Neural cell (in vitro differentiated cells): ENCODE data around the gene PER2. TPM values are rescaled to one million over a fixed set of nuclear protein-coding genes. Genes with fewer than 3 reads are reported as not detected.

ENCODE experiments used
- H2AFZ ChIP-seq: fragments of 200-600, 300-800 bp; sonication (generic), shearing (Covaris generic); 2 replicates; pipeline ENCODE4 v1.6.0; 2014; ENCODE audit warnings: low read depth, mild to moderate bottlenecking, antibody characterized with exemption, low read length, moderate library complexity
- H3F3A ChIP-seq: fragments of 200-600 bp; shearing (Covaris generic); 2 replicates; pipeline ENCODE4 v1.6.1; 2016; ENCODE audit warnings: mild to moderate bottlenecking, moderate library complexity, mixed read lengths, antibody characterized with exemption, low read length; ENCODE audit not compliant: insufficient read depth, poor library complexity, severe bottlenecking
- H3K27ac ChIP-seq: fragments of 200-600, 300-800 bp; sonication (generic), shearing (Covaris generic); 2 replicates; pipeline ENCODE4 v1.5.1; 2014; ENCODE audit warnings: mild to moderate bottlenecking, low read length, moderate library complexity
- H3K27me3 ChIP-seq: fragments of 300-800, 200-600 bp; sonication (generic), shearing (Covaris generic); 2 replicates; pipeline ENCODE4 v1.6.0; 2014; ENCODE audit warnings: mild to moderate bottlenecking, low read depth, low read length, moderate library complexity; ENCODE audit not compliant: insufficient read depth
- H3K36me3 ChIP-seq: fragments of 300-800, 200-600 bp; sonication (generic), shearing (Covaris generic); 2 replicates; pipeline ENCODE4 v1.5.1; 2014; ENCODE audit warnings: mild to moderate bottlenecking, antibody characterized with exemption, low read length, moderate library complexity; ENCODE audit not compliant: insufficient read depth
- H3K4me2 ChIP-seq: fragments of 300-800, 200-600 bp; sonication (generic), shearing (Covaris generic); 2 replicates; pipeline ENCODE4 v1.6.0; 2014; ENCODE audit warnings: mild to moderate bottlenecking, low read length
- H3K4me3 ChIP-seq: fragments of 300-800, 200-600 bp; sonication (generic), shearing (Covaris generic); 2 replicates; pipeline ENCODE4 v1.5.1; 2014; ENCODE audit warnings: mild to moderate bottlenecking, low read length, moderate library complexity
- H3K79me2 ChIP-seq: fragments of 200-600 bp; shearing (Covaris generic); replicated peaks from 2 replicates; pipeline ENCODE4 v1.6.0; 2014; ENCODE audit warnings: mild to moderate bottlenecking, low read length, moderate library complexity; ENCODE audit not compliant: insufficient read depth
- H3K9ac ChIP-seq: fragments of 300-800, 200-600 bp; sonication (generic), shearing (Covaris generic); 2 replicates; pipeline ENCODE4 v1.6.1; 2016; ENCODE audit warnings: mild to moderate bottlenecking, low read length, mixed read lengths
- H3K9me2 ChIP-seq: fragments of 200-600 bp; shearing (Covaris generic); 2 replicates; pipeline ENCODE4 v1.6.1; 2016; ENCODE audit warnings: mild to moderate bottlenecking, low read length, mixed read lengths; ENCODE audit not compliant: insufficient read depth
- H3K9me3 ChIP-seq: fragments of 200-600, 300-800 bp; sonication (generic), shearing (Covaris generic); 2 replicates; pipeline ENCODE4 v1.6.1; 2016; ENCODE audit warnings: mild to moderate bottlenecking, mixed run types, low read length, moderate library complexity, mixed read lengths
- H4K20me1 ChIP-seq: fragments of 200-600 bp; shearing (Covaris generic); 2 replicates; pipeline ENCODE4 v1.6.1; 2016; ENCODE audit warnings: mild to moderate bottlenecking, mixed run types; ENCODE audit not compliant: insufficient read depth
- EP300 ChIP-seq: fragments of 450-650 bp; conservative IDR thresholded peaks from 2 replicates; pipeline ENCODE4 v1.6.1; 2014; ENCODE audit warnings: antibody characterized with exemption, mild to moderate bottlenecking, moderate library complexity; ENCODE audit not compliant: poor library complexity, severe bottlenecking
- EZH2 ChIP-seq: fragments of 200-600, 300-800 bp; shearing (Covaris generic), sonication (generic); IDR thresholded peaks from 2 replicates; pipeline ENCODE4 v1.6.1; 2014; ENCODE audit warnings: antibody characterized with exemption, low read length, borderline replicate concordance, mild to moderate bottlenecking; ENCODE audit not compliant: insufficient read depth, poor library complexity, severe bottlenecking
- MXI1 ChIP-seq: fragments of 450-650 bp; conservative IDR thresholded peaks from 2 replicates; pipeline ENCODE4 v1.6.1; 2014; ENCODE audit warnings: antibody characterized with exemption, mild to moderate bottlenecking; ENCODE audit not compliant: poor library complexity, severe bottlenecking
- POLR2AphosphoS5 ChIP-seq: IDR thresholded peaks from 2 replicates; pipeline ENCODE4 v1.6.1; 2012
- RAD21 ChIP-seq: fragments of 450-650 bp; conservative IDR thresholded peaks from 2 replicates; pipeline ENCODE4 v1.6.1; 2014; ENCODE audit warnings: antibody characterized with exemption, mild to moderate bottlenecking, moderate library complexity
- SMC3 ChIP-seq: fragments of 450-650 bp; conservative IDR thresholded peaks from 2 replicates; pipeline ENCODE4 v1.6.1; 2014; ENCODE audit warnings: antibody characterized with exemption, mild to moderate bottlenecking, moderate library complexity; ENCODE audit not compliant: poor library complexity
- TAF1 ChIP-seq: IDR thresholded peaks from 2 replicates; pipeline ENCODE4 v1.6.1; 2012; ENCODE audit warnings: low read depth
- polyA plus RNA-seq: library from polyadenylated mRNA; depleted of rRNA; stranded (reverse); fragments of >200 nt; gene quantifications from 2 replicates; pipeline ENCODE4 v1.2.3, GENCODE V29; 2014
- TF ChIP-seq, protein P1 (sequence below): IDR thresholded peaks from 2 replicates; pipeline ENCODE4 v1.6.1; 2012; ENCODE audit warnings: borderline replicate concordance
- TF ChIP-seq, protein P2 (sequence below): fragments of 450-650 bp; IDR thresholded peaks from 2 replicates; pipeline ENCODE4 v1.5.1; 2014; ENCODE audit warnings: antibody characterized with exemption, mild to moderate bottlenecking, moderate library complexity; ENCODE audit not compliant: poor library complexity, severe bottlenecking

Gene PER2
- polyA plus RNA-seq, 1 donor from 2014 or later, result 3.2 TPM

DNA sequence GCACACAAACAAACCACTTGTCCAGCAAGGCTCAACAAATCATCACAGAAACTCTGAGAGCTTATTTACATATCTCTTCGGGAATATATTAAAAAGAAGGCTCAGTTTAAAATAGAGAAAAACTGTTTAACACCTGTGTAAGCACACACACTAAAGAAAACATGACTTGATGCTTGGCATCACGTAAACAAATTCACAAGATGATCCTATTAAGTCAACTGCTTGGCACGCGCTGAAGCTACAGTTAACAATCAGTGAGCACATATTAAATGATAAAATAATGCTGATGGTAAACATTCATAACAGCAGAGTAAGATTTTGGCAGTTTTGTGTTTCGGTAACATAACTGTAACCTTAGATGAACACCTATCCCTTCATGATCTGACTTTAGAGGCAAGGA lies 44.3 kb downstream of the PER2 start:
- no peaks in the 10 kb centered on the region for H3K79me2 ChIP-seq
- no peak overlapping the region for H3K9ac ChIP-seq
- H3F3A ChIP-seq, result no peaks in the 10 kb centered on the region
- H3K36me3 ChIP-seq, result no peaks in the 10 kb centered on the region
- no peak overlapping the region for H2AFZ ChIP-seq
- no peaks in the 10 kb centered on the region for H3K27me3 ChIP-seq
- TF ChIP-seq SMC3 (no peak), EZH2 (no peak), TAF1 (no peak), EP300 (no peak), MXI1 (no peak), RAD21 (no peak), POLR2AphosphoS5 (no peak)
- TF ChIP-seq, protein P1, sequence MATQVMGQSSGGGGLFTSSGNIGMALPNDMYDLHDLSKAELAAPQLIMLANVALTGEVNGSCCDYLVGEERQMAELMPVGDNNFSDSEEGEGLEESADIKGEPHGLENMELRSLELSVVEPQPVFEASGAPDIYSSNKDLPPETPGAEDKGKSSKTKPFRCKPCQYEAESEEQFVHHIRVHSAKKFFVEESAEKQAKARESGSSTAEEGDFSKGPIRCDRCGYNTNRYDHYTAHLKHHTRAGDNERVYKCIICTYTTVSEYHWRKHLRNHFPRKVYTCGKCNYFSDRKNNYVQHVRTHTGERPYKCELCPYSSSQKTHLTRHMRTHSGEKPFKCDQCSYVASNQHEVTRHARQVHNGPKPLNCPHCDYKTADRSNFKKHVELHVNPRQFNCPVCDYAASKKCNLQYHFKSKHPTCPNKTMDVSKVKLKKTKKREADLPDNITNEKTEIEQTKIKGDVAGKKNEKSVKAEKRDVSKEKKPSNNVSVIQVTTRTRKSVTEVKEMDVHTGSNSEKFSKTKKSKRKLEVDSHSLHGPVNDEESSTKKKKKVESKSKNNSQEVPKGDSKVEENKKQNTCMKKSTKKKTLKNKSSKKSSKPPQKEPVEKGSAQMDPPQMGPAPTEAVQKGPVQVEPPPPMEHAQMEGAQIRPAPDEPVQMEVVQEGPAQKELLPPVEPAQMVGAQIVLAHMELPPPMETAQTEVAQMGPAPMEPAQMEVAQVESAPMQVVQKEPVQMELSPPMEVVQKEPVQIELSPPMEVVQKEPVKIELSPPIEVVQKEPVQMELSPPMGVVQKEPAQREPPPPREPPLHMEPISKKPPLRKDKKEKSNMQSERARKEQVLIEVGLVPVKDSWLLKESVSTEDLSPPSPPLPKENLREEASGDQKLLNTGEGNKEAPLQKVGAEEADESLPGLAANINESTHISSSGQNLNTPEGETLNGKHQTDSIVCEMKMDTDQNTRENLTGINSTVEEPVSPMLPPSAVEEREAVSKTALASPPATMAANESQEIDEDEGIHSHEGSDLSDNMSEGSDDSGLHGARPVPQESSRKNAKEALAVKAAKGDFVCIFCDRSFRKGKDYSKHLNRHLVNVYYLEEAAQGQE, result no peak
- TF ChIP-seq, protein P2, sequence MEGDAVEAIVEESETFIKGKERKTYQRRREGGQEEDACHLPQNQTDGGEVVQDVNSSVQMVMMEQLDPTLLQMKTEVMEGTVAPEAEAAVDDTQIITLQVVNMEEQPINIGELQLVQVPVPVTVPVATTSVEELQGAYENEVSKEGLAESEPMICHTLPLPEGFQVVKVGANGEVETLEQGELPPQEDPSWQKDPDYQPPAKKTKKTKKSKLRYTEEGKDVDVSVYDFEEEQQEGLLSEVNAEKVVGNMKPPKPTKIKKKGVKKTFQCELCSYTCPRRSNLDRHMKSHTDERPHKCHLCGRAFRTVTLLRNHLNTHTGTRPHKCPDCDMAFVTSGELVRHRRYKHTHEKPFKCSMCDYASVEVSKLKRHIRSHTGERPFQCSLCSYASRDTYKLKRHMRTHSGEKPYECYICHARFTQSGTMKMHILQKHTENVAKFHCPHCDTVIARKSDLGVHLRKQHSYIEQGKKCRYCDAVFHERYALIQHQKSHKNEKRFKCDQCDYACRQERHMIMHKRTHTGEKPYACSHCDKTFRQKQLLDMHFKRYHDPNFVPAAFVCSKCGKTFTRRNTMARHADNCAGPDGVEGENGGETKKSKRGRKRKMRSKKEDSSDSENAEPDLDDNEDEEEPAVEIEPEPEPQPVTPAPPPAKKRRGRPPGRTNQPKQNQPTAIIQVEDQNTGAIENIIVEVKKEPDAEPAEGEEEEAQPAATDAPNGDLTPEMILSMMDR, result no peak
- H3K4me2 ChIP-seq, result no peak overlapping the region
- no peak overlapping the region for H3K4me3 ChIP-seq
- no peaks in the 10 kb centered on the region for H4K20me1 ChIP-seq
- H3K9me2 ChIP-seq, result no peaks in the 10 kb centered on the region
- no peaks in the 10 kb centered on the region for H3K9me3 ChIP-seq
- H3K27ac ChIP-seq, result no peak overlapping the region

DNA sequence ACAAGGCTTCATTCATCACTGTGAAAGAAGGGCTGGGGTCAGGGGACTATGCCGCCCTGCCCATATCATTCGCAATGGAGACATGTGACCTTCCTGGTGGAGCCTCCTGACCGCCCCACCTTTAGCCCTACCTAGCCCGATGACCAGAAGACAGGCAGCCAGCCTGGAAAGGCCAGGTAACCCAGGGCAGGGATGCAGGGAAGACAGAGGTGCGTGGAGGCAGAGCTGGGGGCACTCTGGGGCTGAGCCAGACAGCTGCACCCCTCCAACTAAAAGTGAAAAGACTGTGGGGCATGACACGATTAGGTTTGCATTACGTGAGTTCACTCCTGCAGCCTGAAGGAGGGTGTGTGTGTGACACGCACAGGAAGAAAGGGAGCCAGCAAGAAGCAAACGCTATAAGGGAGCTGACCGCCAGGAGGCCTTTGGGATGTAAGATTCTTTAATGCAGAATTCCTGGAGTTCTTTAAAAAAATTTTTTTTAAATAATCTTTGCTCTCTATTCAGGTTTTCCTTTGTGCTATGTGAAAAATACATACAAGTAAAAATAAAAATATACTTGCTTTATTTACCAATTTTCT lies 44.8 kb downstream of the PER2 start:
- Histone ChIP-seq H3K79me2 (peaks cover 2% of the 10 kb centered on the region), H3K9ac (no peak overlapping the region), H3K27me3 (no peaks in the 10 kb centered on the region), H2AFZ (no peak overlapping the region), H3K36me3 (no peaks in the 10 kb centered on the region), H3K9me2 (no peaks in the 10 kb centered on the region), H3K9me3 (no peaks in the 10 kb centered on the region), H3K4me3 (no peak overlapping the region), H4K20me1 (no peaks in the 10 kb centered on the region), H3K4me2 (no peak overlapping the region), H3K27ac (no peak overlapping the region), H3F3A (no peaks in the 10 kb centered on the region)
- TF ChIP-seq RAD21, result no peak
- no peak for TF ChIP-seq POLR2AphosphoS5
- TF ChIP-seq MXI1, result no peak
- TF ChIP-seq, protein P2, result no peak
- TF ChIP-seq SMC3, result no peak
- no peak for TF ChIP-seq EP300
- TF ChIP-seq, protein P1, result no peak
- no peak for TF ChIP-seq TAF1
- TF ChIP-seq EZH2, result no peak
